GM19023 (cell line): Measurements from ENCODE around the gene DHRSX.

Experiments
- ATAC-seq: cut with Tn5 transposase; IDR thresholded peaks from one replicate; pipeline ENCODE4 v1.9.1; 2021; ENCODE audit warnings: mild to moderate bottlenecking, moderate library complexity; ENCODE audit not compliant: unreplicated experiment

DHRSX gene

GRCh38 chrX:2176733-2177132 lies 324.0 kb downstream of the DHRSX start:
- ATAC-seq: no peak

- no peak for ATAC-seq
Observed at GRCh38 chrX:2176274-2176673, 324.5 kb downstream of the DHRSX start.

GRCh38 chrX:2172359-2172758 lies 328.4 kb downstream of the DHRSX start:
- ATAC-seq: no peak
